ENCODE results near the gene CLTB. TPM values are rescaled to one million over a fixed set of nuclear protein-coding genes. Genes with fewer than 3 reads are reported as not detected.

The CLTB gene
- total and polyA plus RNA-seq, 2 of the 13 experiments (the other 11 are each of a cell fraction or from before 2014, with no cell fraction given): 23.3 to 33.8 TPM

- TF ChIP-seq, protein P1, sequence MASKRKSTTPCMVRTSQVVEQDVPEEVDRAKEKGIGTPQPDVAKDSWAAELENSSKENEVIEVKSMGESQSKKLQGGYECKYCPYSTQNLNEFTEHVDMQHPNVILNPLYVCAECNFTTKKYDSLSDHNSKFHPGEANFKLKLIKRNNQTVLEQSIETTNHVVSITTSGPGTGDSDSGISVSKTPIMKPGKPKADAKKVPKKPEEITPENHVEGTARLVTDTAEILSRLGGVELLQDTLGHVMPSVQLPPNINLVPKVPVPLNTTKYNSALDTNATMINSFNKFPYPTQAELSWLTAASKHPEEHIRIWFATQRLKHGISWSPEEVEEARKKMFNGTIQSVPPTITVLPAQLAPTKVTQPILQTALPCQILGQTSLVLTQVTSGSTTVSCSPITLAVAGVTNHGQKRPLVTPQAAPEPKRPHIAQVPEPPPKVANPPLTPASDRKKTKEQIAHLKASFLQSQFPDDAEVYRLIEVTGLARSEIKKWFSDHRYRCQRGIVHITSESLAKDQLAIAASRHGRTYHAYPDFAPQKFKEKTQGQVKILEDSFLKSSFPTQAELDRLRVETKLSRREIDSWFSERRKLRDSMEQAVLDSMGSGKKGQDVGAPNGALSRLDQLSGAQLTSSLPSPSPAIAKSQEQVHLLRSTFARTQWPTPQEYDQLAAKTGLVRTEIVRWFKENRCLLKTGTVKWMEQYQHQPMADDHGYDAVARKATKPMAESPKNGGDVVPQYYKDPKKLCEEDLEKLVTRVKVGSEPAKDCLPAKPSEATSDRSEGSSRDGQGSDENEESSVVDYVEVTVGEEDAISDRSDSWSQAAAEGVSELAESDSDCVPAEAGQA (IDR thresholded peaks at IDR 0.05; ENCODE audit: low read depth): no peak
- TF ChIP-seq, protein P1 (CRISPR knock-in tag; IDR thresholded peaks at IDR 0.05; ENCODE audit: borderline replicate concordance): no peak
Measured at GRCh38 chr5:176384366-176384930, 31.9 kb downstream of the CLTB start (continued).

DNA sequence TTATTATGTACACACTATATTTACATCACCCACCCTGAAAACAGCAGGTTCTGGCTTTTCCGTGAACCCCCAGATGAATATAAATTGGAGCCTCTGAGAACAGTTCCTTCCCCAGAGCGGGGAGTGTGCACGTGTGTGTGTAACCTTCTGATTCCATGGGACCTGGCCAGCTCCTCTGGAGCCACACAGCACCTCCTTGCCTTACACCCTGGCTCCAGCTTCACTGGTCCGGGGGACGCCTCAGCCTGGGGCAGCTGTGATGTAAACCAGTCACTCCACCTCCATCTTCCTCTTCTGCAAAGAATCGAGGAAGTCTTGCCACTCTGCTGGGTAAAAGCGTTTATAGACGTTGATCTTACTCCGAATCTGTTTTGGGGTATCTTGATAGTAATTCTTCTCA lies 32.4 kb downstream of the CLTB start:
- Histone ChIP-seq H4K20me1 (ENCODE audit: insufficient read depth, low read length) (peaks cover 11% of the 10 kb centered on the region; the same call in 1 of the 2 replicates), H3K79me2 (ENCODE audit: insufficient read depth, low read length) (peaks cover 36% of the 10 kb centered on the region), H3K36me3 (replicated peaks in 1 of 2; ENCODE audit: control insufficient read depth in 1 of 2, insufficient read depth in 2 of 2, low read length in 2 of 2) (peaks cover 18 to 55% of the 10 kb centered on the region in 2 experiments), H3K27me3 (ENCODE audit: control insufficient read depth in 1 of 2, insufficient read depth in 2 of 2, low read length in 2 of 2) (no peaks in the 10 kb centered on the region; a peak in 1 of 5 replicates), H3K4me1 (ENCODE audit: insufficient read depth, low read length) (peaks cover 21% of the 10 kb centered on the region), H3K4me2 (ENCODE audit: low read depth, low read length) (no peak overlapping the region), H3K4me3 (replicated peaks in 1 of 3; ENCODE audit: insufficient read depth in 1 of 3, low read depth in 2 of 3, low read length in 3 of 3) (no peak overlapping the region), H2AFZ (ENCODE audit: low read length) (no peak overlapping the region), H3K27ac (ENCODE audit: extremely low read length, insufficient read depth, low read length) (no peak overlapping the region), H3K9ac (ENCODE audit: insufficient read depth, low read depth, low read length) (no peak overlapping the region), H3K9me3 (ENCODE audit: low read length) (no peaks in the 10 kb centered on the region)
- TF ChIP-seq ARID4A (CRISPR knock-in tag; IDR thresholded peaks at IDR 0.05; ENCODE audit: borderline replicate concordance) (no peak), KLF15 (CRISPR knock-in tag; IDR thresholded peaks at IDR 0.05; ENCODE audit: borderline replicate concordance) (no peak), KDM3A (CRISPR knock-in tag; IDR thresholded peaks at IDR 0.05; ENCODE audit: low read depth) (no peak), MED13 (CRISPR knock-in tag; IDR thresholded peaks at IDR 0.05) (no peak), ZNF619 (CRISPR knock-in tag; IDR thresholded peaks at IDR 0.05) (no peak)
- POLR2A ChIA-PET: no interaction called here
- in situ Hi-C loops (cut with HindIII; ENCODE audit: extremely low pct_ligation_motif_present, low pct_unique_long_range_greater_than_20kb): no loop called here
- CTCF ChIA-PET (ENCODE audit: low intra/inter-chr PET ratio, low total read pairs): no interaction called here
- no TSS peak for BruUV-seq (replicated peaks)
- intact Hi-C loops (cut with micrococcal nuclease; ENCODE audit: unreplicated experiment): no loop called here
- DNase-seq (ENCODE audit: low spot score) (no peak), FAIRE-seq (no peak), ATAC-seq (no peak)
- WGBS (ENCODE audit: low lambda C conversion rate): 92% methylated on average over 9 of the region's 9 CpGs

Measured in HepG2 (cell line).